Activated CD8-positive, alpha-beta memory T cell treated with anti-CD3 and anti-CD28 coated beads, Interleukin-2, amount 50 U/mL, for 24 hours (primary cell): ENCODE measurements around the gene AVPI1.
"Not testable (repeated sequence)": the region's sequence is repeated elsewhere in the genome, so short reads cannot be mapped to it uniquely, and the experiment has no call there.

ENCODE experiments used
- DNase-seq: peaks from one replicate; pipeline ENCODE4 v3.0.0-alpha.2; 2020; ENCODE audit errors: extremely low read depth

AVPI1 gene

GRCh38 chr10:97711640-97712572, 24.9 kb upstream of the AVPI1 start:
- DNase-seq, result no peak

GRCh38 chr10:97708976-97709946, 22.2 kb upstream of the AVPI1 start:
- no peak for DNase-seq

GRCh38 chr10:97708167-97708566, 21.1 kb upstream of the AVPI1 start:
- no peak for DNase-seq

GRCh38 chr10:97707134-97707861, 20.3 kb upstream of the AVPI1 start:
- no peak for DNase-seq

GRCh38 chr10:97705006-97705670, 18.1 kb upstream of the AVPI1 start:
- no peak for DNase-seq

GRCh38 chr10:97704341-97704740, 17.3 kb upstream of the AVPI1 start:
- no peak for DNase-seq

GRCh38 chr10:97703398-97704067, 16.5 kb upstream of the AVPI1 start:
- no peak for DNase-seq

- no peak for DNase-seq
Measured at GRCh38 chr10:97701438-97702069, 14.5 kb upstream of the AVPI1 start.

- DNase-seq, result not testable (repeated sequence)
Measured at GRCh38 chr10:97698072-97698655, 11.1 kb upstream of the AVPI1 start.

- DNase-seq, result no peak
Measured at GRCh38 chr10:97690133-97690532, 3.1 kb upstream of the AVPI1 start.

- no peak for DNase-seq
Measured at GRCh38 chr10:97689559-97690020, 2.5 kb upstream of the AVPI1 start.

- no peak for DNase-seq
Measured at GRCh38 chr10:97687785-97688781, 1.0 kb upstream of the AVPI1 start.

- no peak for DNase-seq
Measured at GRCh38 chr10:97686301-97686961, 610 bp downstream of the AVPI1 start.

- no peak for DNase-seq
Measured at GRCh38 chr10:97685395-97685958, 1.6 kb downstream of the AVPI1 start.

GRCh38 chr10:97684866-97685394, 2.1 kb downstream of the AVPI1 start:
- no peak for DNase-seq

GRCh38 chr10:97684368-97684713, 2.7 kb downstream of the AVPI1 start:
- not testable (repeated sequence) for DNase-seq
